B cell (primary cell): ENCODE measurements around the gene PCGF2.

Experiments
- CTCF ChIP-seq: fragments of 200-600 bp; IDR thresholded peaks from one replicate; pipeline ENCODE4 v1.8.0; 2022; ENCODE audit warnings: antibody characterized with exemption, mild to moderate bottlenecking
- EZH2 ChIP-seq: IDR thresholded peaks from 2 replicates; pipeline ENCODE4 v1.6.1; 2012; ENCODE audit warnings: borderline replicate concordance, low read depth, mild to moderate bottlenecking, moderate library complexity, low read length; ENCODE audit not compliant: insufficient read depth, poor library complexity, severe bottlenecking

GRCh38 chr17:38691154-38691553 is 57.0 kb downstream of the PCGF2 start:
- no peak for TF ChIP-seq CTCF
- TF ChIP-seq EZH2, result no peak
